ENCODE measurements around the gene ACP6.
"Not testable (repeated sequence)": the region's sequence is repeated elsewhere in the genome, so short reads cannot be mapped to it uniquely, and the experiment has no call there.

The ACP6 gene

DNA sequence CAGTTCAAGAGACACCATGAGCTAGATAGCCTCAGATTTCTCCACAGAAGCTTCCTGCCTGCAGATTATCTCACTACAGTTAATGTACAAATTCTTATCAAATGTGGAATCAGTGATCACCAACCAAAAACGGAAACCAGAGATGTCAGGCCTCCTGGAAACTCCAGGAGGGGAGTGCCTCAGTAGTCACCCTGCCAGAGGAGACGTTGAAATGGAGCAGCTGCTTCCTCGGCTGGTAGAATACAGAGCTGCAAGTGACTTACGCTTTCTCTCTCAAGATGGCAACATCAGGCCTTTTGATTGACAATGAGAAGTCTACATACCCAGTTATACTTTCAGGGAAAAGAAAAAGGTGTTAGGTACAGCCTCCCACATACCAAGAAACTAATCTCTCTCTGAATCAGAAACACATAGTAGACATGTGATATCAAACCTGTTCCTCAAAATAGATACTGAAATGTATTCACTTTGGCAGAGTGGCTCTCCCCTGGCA, 52.2 kb downstream of the ACP6 start:
- H3K4me3 ChIP-seq (ENCODE audit: low read length), result no peak overlapping the region
- H3K27me3 ChIP-seq (ENCODE audit: control insufficient read depth, insufficient read depth, low read length), result no peaks in the 10 kb centered on the region
- H3K4me1 ChIP-seq (ENCODE audit: control insufficient read depth, insufficient read depth, low read length), result no peaks in the 10 kb centered on the region
- peaks cover 53% of the 10 kb centered on the region for H3K36me3 ChIP-seq (ENCODE audit: insufficient read depth, low read length)
- H3K9me3 ChIP-seq (replicated peaks; ENCODE audit: low read length), result no peaks in the 10 kb centered on the region
- H3K4me2 ChIP-seq (ENCODE audit: low read length), result no peak overlapping the region
- H3K9ac ChIP-seq (ENCODE audit: low read depth, low read length), result no peak overlapping the region

DNA sequence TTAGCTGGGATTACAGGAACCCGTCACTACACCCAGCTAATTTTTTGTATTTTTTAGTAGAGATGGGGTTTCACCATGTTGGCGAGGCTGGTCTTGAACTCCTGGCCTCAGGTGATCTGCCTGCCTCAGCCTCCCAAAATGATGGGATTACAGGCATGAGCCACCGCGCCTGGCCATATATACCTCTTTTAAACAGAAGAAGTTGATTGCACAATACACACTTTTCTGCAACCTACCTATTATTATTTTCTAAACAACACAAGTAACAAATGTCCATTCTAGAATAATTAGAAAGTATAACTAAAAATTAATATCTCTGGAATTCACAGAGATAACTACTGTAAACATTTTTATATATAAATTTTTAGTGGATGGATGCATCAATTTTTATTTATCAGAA, 55.4 kb downstream of the ACP6 start:
- H3K9me3 ChIP-seq (replicated peaks; ENCODE audit: low read length); H3K27me3 ChIP-seq (ENCODE audit: control insufficient read depth, insufficient read depth, low read length); H3K4me3 ChIP-seq (ENCODE audit: low read length); H3K4me2 ChIP-seq (ENCODE audit: low read length); H3K4me1 ChIP-seq (ENCODE audit: control insufficient read depth, insufficient read depth, low read length); H3K9ac ChIP-seq (ENCODE audit: low read depth, low read length): not testable (repeated sequence)
- peaks cover 51% of the 10 kb centered on the region for H3K36me3 ChIP-seq (ENCODE audit: insufficient read depth, low read length)

DNA sequence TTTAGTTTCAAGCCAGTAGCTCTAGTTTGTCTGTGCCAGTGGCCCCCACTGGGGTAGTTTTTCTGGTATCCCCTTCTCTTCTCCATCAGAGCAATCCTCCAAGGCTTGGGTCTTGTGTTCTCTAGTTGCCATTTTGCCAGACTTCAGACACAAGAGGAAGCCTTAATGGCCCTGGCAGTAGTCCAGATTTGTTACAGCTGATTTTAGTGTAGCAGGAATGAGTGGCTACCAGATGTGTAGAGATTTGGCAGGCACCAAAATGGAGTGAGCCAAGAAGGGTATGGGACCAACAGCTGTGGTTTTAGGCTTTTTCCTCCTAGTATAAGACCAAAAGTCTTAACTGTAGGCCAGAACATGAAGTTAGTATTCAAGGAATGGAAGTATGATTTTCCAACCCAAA, 56.8 kb downstream of the ACP6 start:
- no peak overlapping the region for H3K9ac ChIP-seq (ENCODE audit: low read depth, low read length)
- no peak overlapping the region for H3K4me3 ChIP-seq (ENCODE audit: low read length)
- peaks cover 40% of the 10 kb centered on the region for H3K36me3 ChIP-seq (ENCODE audit: insufficient read depth, low read length)
- H3K4me1 ChIP-seq (ENCODE audit: control insufficient read depth, insufficient read depth, low read length), result no peaks in the 10 kb centered on the region
- H3K9me3 ChIP-seq (replicated peaks; ENCODE audit: low read length), result no peaks in the 10 kb centered on the region
- H3K4me2 ChIP-seq (ENCODE audit: low read length), result no peak overlapping the region
- no peaks in the 10 kb centered on the region for H3K27me3 ChIP-seq (ENCODE audit: control insufficient read depth, insufficient read depth, low read length)

DNA sequence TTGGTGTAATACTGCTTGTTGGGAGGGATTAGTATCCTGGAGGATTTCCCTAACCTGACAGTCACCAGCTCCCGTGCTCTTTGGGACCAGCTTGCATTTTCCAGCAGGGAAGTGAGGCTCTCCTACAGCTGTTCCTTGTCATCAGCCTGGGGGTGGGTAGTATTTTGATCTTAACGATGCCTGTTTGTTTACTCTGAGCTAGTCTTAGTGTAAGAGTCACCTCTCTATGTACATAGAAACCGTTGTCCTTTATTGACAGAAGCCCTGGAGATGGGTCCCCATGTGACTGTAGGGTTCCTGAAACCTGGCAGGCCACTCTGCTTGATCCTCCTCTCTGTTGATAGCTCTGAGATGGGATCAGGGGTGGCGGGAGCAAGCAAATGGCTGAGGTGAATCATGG, 58.0 kb downstream of the ACP6 start:
- Histone ChIP-seq H3K27me3 (ENCODE audit: control insufficient read depth, insufficient read depth, low read length) (no peaks in the 10 kb centered on the region), H3K36me3 (ENCODE audit: insufficient read depth, low read length) (peaks cover 36% of the 10 kb centered on the region), H3K9ac (ENCODE audit: low read depth, low read length) (no peak overlapping the region), H3K4me1 (ENCODE audit: control insufficient read depth, insufficient read depth, low read length) (no peaks in the 10 kb centered on the region), H3K4me2 (ENCODE audit: low read length) (no peak overlapping the region), H3K4me3 (ENCODE audit: low read length) (no peak overlapping the region), H3K9me3 (replicated peaks; ENCODE audit: low read length) (no peaks in the 10 kb centered on the region)

DNA sequence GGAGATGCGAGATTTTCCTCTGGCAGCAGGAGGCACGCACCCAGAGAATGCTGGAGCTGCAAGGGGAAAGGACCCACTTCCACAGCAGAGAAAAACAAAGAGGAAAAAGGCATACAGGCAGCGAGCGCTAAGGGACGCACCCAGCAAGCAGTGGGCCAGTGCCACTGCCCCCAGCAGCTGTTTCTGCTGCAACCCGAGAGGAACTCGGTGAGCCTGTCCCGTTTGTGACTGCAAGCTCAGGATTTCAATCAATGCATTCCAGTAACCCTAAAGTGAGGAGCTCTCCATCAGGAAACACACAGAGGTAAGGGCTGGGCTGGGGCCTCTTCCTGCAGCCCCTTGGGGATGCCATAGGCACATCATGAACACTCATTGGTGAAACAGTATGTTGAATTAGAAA, 58.7 kb downstream of the ACP6 start:
- H3K4me2 ChIP-seq (ENCODE audit: low read length), result no peak overlapping the region
- H3K4me3 ChIP-seq (ENCODE audit: low read length), result no peak overlapping the region
- H3K9me3 ChIP-seq (replicated peaks; ENCODE audit: low read length), result no peaks in the 10 kb centered on the region
- no peaks in the 10 kb centered on the region for H3K27me3 ChIP-seq (ENCODE audit: control insufficient read depth, insufficient read depth, low read length)
- H3K9ac ChIP-seq (ENCODE audit: low read depth, low read length), result no peak overlapping the region
- no peaks in the 10 kb centered on the region for H3K4me1 ChIP-seq (ENCODE audit: control insufficient read depth, insufficient read depth, low read length)
- H3K36me3 ChIP-seq (ENCODE audit: insufficient read depth, low read length), result peaks cover 36% of the 10 kb centered on the region

DNA sequence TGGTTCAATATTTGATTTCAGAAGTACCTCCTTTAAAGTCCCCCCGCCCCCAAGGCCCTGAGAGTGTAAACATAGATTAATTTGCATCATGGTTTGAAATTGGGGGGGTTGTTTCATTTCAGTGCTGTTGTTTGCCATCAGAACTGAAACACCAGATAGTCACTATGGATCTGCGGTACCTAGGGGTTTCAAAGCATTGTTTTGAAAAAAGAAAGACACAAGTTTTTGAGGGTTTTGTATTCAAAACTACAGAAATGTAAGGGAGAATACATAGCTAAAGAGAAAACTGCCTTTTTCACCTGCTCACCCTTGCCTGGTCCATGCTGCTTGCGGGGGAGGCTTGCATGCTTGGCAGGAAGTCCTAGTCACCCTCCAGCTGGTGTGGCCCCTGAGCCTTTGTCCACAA, 59.3 kb downstream of the ACP6 start:
- H3K27me3 ChIP-seq (ENCODE audit: control insufficient read depth, insufficient read depth, low read length), result no peaks in the 10 kb centered on the region
- no peak overlapping the region for H3K4me3 ChIP-seq (ENCODE audit: low read length)
- no peaks in the 10 kb centered on the region for H3K4me1 ChIP-seq (ENCODE audit: control insufficient read depth, insufficient read depth, low read length)
- H3K9ac ChIP-seq (ENCODE audit: low read depth, low read length), result no peak overlapping the region
- H3K9me3 ChIP-seq (replicated peaks; ENCODE audit: low read length), result no peaks in the 10 kb centered on the region
- H3K4me2 ChIP-seq (ENCODE audit: low read length), result no peak overlapping the region
- H3K36me3 ChIP-seq (ENCODE audit: insufficient read depth, low read length), result peaks cover 36% of the 10 kb centered on the region

DNA sequence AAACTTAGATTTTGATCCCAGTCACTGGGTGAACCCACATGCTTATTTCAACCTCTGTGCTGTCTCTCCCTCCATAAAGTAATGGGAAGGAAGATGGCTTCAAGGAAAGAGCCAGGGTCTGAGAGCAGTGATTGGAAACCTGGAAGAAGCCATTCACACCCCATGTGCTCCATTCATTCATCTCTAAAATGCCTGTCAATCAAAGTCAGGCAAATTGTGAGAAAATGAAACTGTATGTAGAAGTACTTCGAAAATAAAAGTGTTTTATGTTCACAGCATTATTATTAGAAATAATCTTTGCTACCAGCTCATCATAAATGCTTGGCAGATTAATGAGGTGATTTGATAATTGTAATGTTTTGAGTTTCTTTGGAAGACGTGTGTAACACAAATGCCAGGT, 61.0 kb downstream of the ACP6 start:
- peaks cover 32% of the 10 kb centered on the region for H3K36me3 ChIP-seq (ENCODE audit: insufficient read depth, low read length)

DNA sequence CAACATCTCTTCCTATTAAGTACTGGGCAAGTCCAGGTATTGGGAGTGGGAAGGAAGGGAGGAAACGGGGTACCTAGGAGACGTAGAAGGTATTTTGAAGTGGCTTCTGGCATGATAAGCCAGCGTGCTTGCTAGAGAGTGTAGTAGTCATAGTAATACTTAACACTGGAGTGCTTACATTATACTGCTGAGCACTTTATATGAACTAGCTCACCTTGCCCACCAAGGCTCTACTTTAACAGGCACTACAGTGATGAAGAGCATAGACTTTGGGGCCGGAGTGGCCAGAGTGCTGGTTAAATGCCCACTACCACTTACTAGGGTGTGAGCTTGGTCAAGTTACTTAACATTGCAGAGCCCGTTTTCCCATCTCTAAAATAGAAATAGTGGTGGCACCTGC, 61.7 kb downstream of the ACP6 start:
- Histone ChIP-seq H3K4me3 (ENCODE audit: low read length) (no peak overlapping the region), H3K9me3 (replicated peaks; ENCODE audit: low read length) (no peaks in the 10 kb centered on the region), H3K4me2 (ENCODE audit: low read length) (no peak overlapping the region), H3K9ac (ENCODE audit: low read depth, low read length) (no peak overlapping the region), H3K27me3 (ENCODE audit: control insufficient read depth, insufficient read depth, low read length) (no peaks in the 10 kb centered on the region), H3K4me1 (ENCODE audit: control insufficient read depth, insufficient read depth, low read length) (no peaks in the 10 kb centered on the region), H3K36me3 (ENCODE audit: insufficient read depth, low read length) (peaks cover 28% of the 10 kb centered on the region)

More for the DNA sequence above, 61.0 kb downstream of the ACP6 start:
- H3K4me1 ChIP-seq (ENCODE audit: control insufficient read depth, insufficient read depth, low read length), result no peaks in the 10 kb centered on the region
- no peak overlapping the region for H3K9ac ChIP-seq (ENCODE audit: low read depth, low read length)
- no peaks in the 10 kb centered on the region for H3K27me3 ChIP-seq (ENCODE audit: control insufficient read depth, insufficient read depth, low read length)
- H3K4me3 ChIP-seq (ENCODE audit: low read length), result no peak overlapping the region
- no peaks in the 10 kb centered on the region for H3K9me3 ChIP-seq (replicated peaks; ENCODE audit: low read length)
- no peak overlapping the region for H3K4me2 ChIP-seq (ENCODE audit: low read length)

DNA sequence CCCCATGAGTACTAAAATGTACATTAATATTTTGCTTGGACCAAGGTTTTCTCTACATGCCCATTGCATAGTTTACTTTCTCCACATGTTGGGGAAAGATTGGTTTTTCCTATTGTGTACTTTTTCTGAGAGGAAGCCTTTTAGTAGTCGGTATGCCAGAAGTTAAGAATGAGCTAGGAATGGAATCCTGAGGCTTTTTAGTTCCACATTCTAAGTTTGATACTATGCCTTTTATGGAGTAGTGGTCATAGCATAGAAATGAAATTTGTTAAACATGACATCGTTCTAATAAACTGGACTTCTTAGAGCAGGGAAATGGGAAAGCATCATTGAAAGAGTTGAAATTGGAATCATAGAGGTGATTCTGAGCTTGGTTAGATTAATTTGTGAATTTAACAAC, 64.7 kb downstream of the ACP6 start:
- Histone ChIP-seq H3K9ac (ENCODE audit: low read depth, low read length) (no peak overlapping the region), H3K9me3 (replicated peaks; ENCODE audit: low read length) (no peaks in the 10 kb centered on the region), H3K27me3 (ENCODE audit: control insufficient read depth, insufficient read depth, low read length) (no peaks in the 10 kb centered on the region), H3K4me1 (ENCODE audit: control insufficient read depth, insufficient read depth, low read length) (peaks cover 7% of the 10 kb centered on the region), H3K4me3 (ENCODE audit: low read length) (no peak overlapping the region), H3K4me2 (ENCODE audit: low read length) (no peak overlapping the region), H3K36me3 (ENCODE audit: insufficient read depth, low read length) (peaks cover 18% of the 10 kb centered on the region)

DNA sequence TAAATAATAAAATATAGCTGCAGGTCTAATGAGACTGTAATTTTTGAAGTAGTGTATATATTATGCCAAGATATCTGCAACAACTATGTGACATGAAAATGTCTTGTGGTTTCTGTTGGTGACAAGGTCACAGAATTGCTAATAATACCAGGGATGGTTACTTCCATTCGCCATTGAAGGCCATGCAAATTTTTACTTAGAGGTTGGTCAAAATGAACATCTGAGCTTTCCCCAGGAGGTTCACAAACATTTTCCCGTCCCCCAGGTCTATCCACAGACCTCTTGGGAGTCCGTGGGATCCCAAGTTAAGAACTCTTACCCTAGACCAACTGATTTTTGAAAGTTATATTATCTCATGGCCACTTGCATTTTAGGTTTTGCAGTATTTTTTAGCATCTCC, 66.3 kb downstream of the ACP6 start:
- Histone ChIP-seq H3K4me3 (ENCODE audit: low read length) (no peak overlapping the region), H3K27me3 (ENCODE audit: control insufficient read depth, insufficient read depth, low read length) (no peaks in the 10 kb centered on the region), H3K4me2 (ENCODE audit: low read length) (no peak overlapping the region), H3K9me3 (replicated peaks; ENCODE audit: low read length) (no peaks in the 10 kb centered on the region), H3K4me1 (ENCODE audit: control insufficient read depth, insufficient read depth, low read length) (peaks cover 11% of the 10 kb centered on the region), H3K36me3 (ENCODE audit: insufficient read depth, low read length) (peaks cover 18% of the 10 kb centered on the region), H3K9ac (ENCODE audit: low read depth, low read length) (no peak overlapping the region)

DNA sequence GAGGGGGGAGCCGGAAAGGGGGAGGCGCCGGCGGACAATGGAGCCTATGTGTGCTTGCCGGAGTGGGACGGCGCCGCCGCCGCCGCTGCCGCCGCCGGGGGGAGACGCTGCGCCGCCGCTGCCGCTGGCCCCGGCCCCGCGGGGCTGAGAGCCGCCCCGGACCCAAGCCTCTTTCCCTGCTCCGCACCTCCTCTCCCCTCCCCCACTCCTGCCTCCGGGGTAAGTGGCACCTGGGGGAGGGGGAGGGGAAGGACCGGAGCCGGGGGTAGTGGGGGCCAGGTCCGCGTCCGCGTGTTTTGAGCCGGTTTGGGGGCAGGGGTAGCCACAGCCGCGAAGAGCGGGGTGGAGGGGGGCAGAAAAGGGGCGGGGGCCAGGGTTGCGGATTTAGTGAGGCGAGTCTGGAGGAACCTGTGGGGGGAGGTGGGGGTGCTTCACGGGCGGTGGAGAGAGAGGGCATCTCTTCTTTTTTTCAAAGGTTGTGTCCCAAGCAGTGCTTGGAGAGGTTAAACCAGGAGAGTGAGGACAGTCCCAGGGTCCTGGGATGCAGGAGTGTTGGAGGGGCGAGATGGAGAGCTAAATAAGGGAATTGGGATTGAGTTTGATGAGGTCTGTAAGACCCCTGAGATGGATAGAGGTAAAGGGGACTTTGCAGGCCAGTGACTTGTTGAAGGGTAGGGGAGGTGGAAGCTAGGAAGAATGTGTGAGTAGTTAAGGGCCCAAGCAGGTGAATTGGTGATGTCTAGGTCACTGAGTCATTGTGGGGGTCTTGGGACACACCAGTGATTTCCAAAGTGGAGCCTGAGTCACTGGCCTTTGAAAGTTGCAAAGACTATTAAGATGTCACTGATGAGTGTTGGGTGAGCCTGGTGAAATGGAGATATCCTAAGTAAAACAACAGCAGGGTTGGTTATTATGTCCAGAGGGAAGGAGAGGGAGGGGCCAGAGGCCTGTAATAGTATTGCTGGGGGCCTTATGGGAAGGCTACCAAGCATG, 69.9 kb downstream of the ACP6 start:
- H3K4me3 ChIP-seq (ENCODE audit: low read length), result peak overlapping the region; percentile 93
- peaks cover 3% of the 10 kb centered on the region for H3K36me3 ChIP-seq (ENCODE audit: insufficient read depth, low read length)
- H3K4me2 ChIP-seq (ENCODE audit: low read length), result peak overlapping the region; percentile 91
- no peaks in the 10 kb centered on the region for H3K9me3 ChIP-seq (replicated peaks; ENCODE audit: low read length)
- peak overlapping the region; percentile 70 for H3K9ac ChIP-seq (ENCODE audit: low read depth, low read length)
- peaks cover 16% of the 10 kb centered on the region for H3K4me1 ChIP-seq (ENCODE audit: control insufficient read depth, insufficient read depth, low read length)
- H3K27me3 ChIP-seq (ENCODE audit: control insufficient read depth, insufficient read depth, low read length), result peaks cover 4% of the 10 kb centered on the region

All from skeletal muscle satellite cell (primary cell).